Subcutaneous abdominal adipose tissue (tissue), 5 donors: ENCODE data around the gene RAB26.
"Not testable (repeated sequence)": the region's sequence is repeated elsewhere in the genome, so short reads cannot be mapped to it uniquely, and the experiment has no call there.

Experiments used
- H3K27ac ChIP-seq: one replicate; pipeline ENCODE4 v1.7.0; 2013; ENCODE audit warnings: low read depth, mild to moderate bottlenecking, inconsistent platforms, low read length, moderate library complexity
- H3K27me3 ChIP-seq, 5 donors: one replicate each; pipeline ENCODE4 v1.7.0; 2013; ENCODE audit warnings: low read length in 5 of 5, inconsistent platforms in 1 of 5; ENCODE audit not compliant: control insufficient read depth in 5 of 5, insufficient read depth in 4 of 5
- H3K36me3 ChIP-seq, 5 donors: one replicate each; pipeline ENCODE4 v1.7.0; 2013; ENCODE audit warnings: low read length in 5 of 5; ENCODE audit not compliant: control insufficient read depth in 5 of 5, insufficient read depth in 5 of 5
- H3K4me1 ChIP-seq, 5 donors: one replicate each; pipeline ENCODE4 v1.7.0; 2013; ENCODE audit warnings: low read length in 5 of 5, mild to moderate bottlenecking in 3 of 5, moderate library complexity in 1 of 5; ENCODE audit not compliant: control insufficient read depth in 5 of 5, insufficient read depth in 5 of 5
- H3K4me3 ChIP-seq, 5 donors: one replicate each; pipeline ENCODE4 v1.7.0; 2013; ENCODE audit warnings: low read length in 5 of 5, low read depth in 1 of 5
- H3K9ac ChIP-seq, 5 donors: one replicate each; pipeline ENCODE4 v1.7.0; 2013; ENCODE audit warnings: low read length in 5 of 5, mild to moderate bottlenecking in 4 of 5, moderate library complexity in 3 of 5
- H3K9me3 ChIP-seq, 5 donors: one replicate each; pipeline ENCODE4 v1.7.0; 2013; ENCODE audit warnings: low read length in 5 of 5; ENCODE audit not compliant: control insufficient read depth in 5 of 5
- donor health status: healthy.
- donor health status: healthy.
- donor health status: healthy.
- donor health status: healthy.
- donor health status: healthy.

The RAB26 gene

DNA sequence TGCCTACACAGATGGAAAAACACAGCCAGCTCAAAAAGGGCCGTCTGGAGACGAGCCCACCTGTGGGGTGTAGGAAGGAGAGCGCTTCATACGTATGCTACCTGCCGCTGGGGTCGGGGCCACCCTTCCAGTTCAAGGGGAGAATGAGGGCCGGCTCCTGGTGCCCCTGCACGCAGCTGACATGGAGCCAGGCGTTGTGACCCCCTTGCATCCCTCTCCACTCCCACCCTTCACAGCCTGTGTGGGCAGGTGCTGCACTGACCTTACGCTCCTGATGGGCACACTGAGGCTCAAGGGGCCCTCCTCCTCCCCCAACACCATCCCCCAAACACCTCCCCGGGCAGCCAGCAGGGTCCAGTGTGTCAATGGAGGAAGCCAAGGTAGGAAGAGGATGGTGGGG lies 22.8 kb upstream of the RAB26 start:
- not testable (repeated sequence) for H3K27me3 ChIP-seq, H3K9me3 ChIP-seq, H3K36me3 ChIP-seq
- Histone ChIP-seq H3K4me1 (peaks cover 2 to 77% (median 66%) of the 10 kb centered on the region in 5 donors), H3K27ac (peak overlapping the region; percentile 70), H3K9ac (peak overlapping the region in 2 of 5 donors; percentile 30 to 59), H3K4me3 (peak overlapping the region in 1 of 5 donors; percentile 38)

DNA sequence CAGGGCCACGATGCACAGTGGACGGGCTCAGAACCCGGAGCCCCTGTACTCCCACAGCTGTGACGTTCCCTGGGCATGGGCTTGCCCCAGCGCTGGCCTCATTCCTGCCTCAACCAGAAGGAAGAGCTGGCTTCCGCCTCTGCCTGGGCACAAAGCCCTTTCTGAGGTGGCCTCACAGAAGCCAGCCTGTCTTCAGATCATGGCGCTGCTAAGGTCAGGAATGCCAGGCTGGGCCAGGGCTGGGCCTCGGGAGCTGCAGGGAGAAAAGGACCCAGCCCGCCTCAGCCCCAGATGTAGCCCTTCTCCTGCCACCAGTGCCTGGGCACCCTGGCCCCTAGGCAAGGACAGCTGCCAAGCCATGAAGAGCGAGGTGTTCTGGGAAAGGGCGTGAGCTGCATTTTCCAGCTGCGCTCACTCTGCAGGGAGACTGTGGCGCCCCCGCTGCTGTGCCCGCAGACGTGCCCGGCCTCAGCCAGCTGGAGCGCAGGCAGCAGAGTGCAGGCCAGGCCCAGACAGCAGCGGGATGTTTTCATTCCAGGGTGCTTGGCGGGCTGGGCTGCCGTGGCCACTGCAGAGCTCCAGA lies 22.2 kb upstream of the RAB26 start:
- not testable (repeated sequence) for H3K9me3 ChIP-seq, H3K4me3 ChIP-seq, H3K36me3 ChIP-seq, H3K27me3 ChIP-seq
- Histone ChIP-seq H3K9ac (peak overlapping the region in 1 of 5 donors; percentile 35), H3K4me1 (peaks cover 2 to 79% (median 66%) of the 10 kb centered on the region in 5 donors), H3K27ac (peak overlapping the region; percentile 70)

DNA sequence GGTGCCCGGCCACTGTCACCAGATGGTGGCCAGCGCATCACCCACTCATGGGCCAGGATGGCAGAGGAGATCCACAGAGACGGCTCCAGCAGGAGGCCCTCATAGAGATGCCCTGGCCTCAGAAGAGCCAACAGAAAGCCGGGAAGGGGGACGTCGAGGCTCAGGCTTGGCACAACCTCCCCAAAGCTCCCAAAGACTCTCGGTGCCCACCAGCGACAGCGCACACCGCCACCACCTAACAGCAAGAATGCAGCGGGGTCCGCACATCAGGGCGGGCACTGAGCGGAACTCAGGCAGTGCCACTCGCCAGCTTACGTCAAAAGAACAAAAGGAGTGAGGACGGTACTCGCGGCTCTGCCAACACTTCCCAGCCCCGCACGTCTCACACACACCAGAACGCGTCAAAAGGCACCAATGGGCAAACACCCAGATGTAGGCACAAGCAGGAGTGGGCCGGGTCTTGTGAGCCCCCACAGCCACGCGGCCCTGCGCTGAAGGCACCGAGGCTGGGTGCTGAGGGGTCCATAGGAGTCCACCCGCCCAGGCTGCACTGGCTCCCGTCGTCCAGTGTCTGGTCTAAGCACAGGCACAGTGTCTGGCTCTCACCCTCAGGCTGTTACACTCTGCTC lies 21.4 kb upstream of the RAB26 start:
- not testable (repeated sequence) for H3K4me3 ChIP-seq, H3K36me3 ChIP-seq, H3K9me3 ChIP-seq, H3K27me3 ChIP-seq
- H3K4me1 ChIP-seq: peaks cover 2 to 73% (median 61%) of the 10 kb centered on the region in 5 donors
- H3K27ac ChIP-seq: peak overlapping the region; percentile 23
- peak overlapping the region in 1 of 5 donors; percentile 8 for H3K9ac ChIP-seq

DNA sequence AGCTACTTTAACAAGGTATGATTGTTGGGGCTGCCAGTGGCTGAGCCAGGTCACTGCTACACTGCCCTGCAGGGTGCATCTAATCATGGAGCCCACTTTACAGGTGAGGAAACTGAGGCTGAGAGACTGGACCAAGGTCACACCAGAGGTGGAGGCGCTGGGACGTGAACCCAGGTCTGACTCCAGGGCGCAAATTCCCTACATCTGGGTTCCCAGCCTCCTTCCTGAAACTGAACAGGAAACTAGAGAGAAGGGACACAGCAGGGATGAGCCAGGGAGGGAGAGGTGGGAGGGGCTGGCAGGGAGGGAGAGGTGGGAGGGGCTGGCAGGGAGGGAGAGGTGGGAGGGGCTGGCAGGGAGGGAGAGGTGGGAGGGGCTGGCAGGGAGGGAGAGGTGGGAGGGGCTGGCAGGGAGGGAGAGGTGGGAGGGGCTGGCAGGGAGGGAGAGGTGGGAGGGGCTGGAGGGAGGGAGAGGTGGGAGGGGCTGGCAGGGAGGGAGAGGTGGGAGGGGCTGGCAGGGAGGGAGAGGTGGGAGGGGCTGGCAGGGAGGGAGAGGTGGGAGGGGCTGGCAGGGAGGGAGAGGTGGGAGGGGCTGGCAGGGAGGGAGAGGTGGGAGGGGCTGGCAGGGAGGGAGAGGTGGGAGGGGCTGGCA lies 20.7 kb upstream of the RAB26 start:
- H3K27me3 ChIP-seq, H3K9ac ChIP-seq, H3K9me3 ChIP-seq, H3K36me3 ChIP-seq, H3K4me3 ChIP-seq: not testable (repeated sequence)
- H3K27ac ChIP-seq: peak overlapping the region; percentile 23
- H3K4me1 ChIP-seq: peaks cover 0 to 66% (median 60%) of the 10 kb centered on the region in 5 donors

DNA sequence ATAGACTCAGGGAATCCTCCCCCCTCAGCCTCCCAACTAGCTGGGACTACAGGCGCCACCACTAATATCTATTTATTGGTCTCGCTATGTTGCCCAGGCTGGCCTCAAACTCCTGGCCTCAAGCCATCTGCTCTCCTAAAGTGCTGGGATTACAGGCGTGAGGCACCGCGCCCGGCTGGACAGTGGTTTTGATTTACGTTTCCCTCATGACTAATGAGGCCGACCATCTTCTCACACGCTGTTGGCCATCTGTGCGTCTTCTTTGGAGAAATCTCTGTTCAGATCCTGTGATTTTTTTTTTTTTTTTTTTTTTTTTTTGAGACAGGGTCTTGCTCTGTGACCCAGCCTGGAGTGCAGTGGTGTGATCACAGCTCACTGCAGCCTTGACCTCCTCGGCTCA lies 19.2 kb upstream of the RAB26 start:
- not testable (repeated sequence) for H3K4me3 ChIP-seq, H3K27ac ChIP-seq, H3K9ac ChIP-seq, H3K9me3 ChIP-seq, H3K36me3 ChIP-seq, H3K27me3 ChIP-seq
- peaks cover 0 to 61% (median 57%) of the 10 kb centered on the region in 5 donors for H3K4me1 ChIP-seq

DNA sequence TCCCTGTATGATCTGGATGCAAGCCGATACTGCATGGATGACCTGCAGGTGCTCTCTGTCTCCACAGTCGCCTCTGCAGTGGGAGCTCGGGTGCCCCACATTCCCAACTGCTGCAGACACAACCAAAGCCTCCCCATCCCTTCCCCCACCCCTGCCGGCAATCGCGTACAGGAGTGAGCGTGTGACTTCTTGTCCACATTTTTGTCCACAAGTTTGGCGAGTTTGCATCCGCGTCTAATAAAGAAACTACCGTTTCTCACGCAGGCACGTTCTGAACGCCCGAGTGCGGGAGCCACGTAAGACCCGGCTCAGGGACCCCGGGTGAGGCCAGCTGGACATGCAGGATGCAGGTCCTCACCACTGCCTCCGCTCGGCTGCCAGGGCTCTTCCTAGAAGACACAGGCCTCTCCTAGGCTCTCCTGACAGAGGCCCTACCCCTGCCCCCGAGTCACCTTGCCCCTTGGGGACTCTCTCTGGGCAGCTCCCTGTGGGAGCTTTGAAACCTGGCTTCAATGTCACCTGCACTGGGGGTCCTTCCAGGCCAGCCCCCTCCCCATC lies 18.5 kb upstream of the RAB26 start:
- H3K27me3 ChIP-seq, H3K9me3 ChIP-seq, H3K4me3 ChIP-seq, H3K36me3 ChIP-seq, H3K9ac ChIP-seq, H3K27ac ChIP-seq: not testable (repeated sequence)
- peaks cover 0 to 54% (median 50%) of the 10 kb centered on the region in 5 donors for H3K4me1 ChIP-seq

DNA sequence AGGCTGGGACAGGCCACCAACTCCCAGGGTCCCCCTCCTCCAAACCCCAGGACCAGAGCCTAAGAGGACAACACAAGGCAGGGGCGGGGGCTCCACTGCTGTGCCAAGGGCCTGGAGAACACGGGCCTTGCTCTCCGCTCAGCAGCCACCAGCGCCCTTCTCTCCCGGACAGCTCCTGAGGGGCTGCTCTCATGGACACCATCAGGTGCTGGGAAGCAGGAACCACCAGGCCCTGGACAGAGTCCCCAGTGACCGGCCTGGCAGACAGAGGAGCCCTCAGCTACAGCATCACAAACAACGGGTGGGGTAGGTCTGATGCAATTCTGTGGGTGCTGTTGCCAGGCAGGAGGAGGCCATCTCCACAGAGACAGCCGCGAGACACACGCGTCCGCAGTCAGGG lies 14.6 kb upstream of the RAB26 start:
- not testable (repeated sequence) for H3K27ac ChIP-seq, H3K9me3 ChIP-seq, H3K36me3 ChIP-seq, H3K9ac ChIP-seq, H3K27me3 ChIP-seq, H3K4me3 ChIP-seq
- H3K4me1 ChIP-seq: peaks cover 0 to 27% (median 22%) of the 10 kb centered on the region in 5 donors

DNA sequence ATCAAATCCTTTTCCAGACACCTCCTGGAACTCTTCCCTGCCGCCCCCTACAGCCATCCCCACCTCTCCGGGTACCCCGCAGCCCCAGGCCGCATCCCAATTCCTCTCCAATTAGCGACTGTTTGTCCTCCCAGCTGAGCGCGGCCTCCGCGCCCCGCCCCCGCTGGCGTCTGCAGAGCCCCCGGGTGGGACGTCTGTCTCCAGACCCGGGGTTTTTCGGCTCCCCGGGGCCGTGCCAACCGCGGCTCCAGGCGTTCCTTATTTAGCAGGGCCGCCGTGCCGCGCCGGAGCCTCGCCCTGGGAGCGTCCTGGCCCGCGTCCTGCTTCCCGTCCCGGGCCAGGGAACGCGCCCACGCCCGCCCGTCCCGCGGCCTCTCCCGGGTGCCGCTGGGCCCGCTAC lies 13.4 kb upstream of the RAB26 start:
- H3K9me3 ChIP-seq, H3K27ac ChIP-seq, H3K36me3 ChIP-seq, H3K27me3 ChIP-seq, H3K9ac ChIP-seq: not testable (repeated sequence)
- H3K4me3 ChIP-seq: peak overlapping the region; percentile 27 to 57 (median 42)
- peaks cover 0 to 21% (median 13%) of the 10 kb centered on the region in 5 donors for H3K4me1 ChIP-seq

DNA sequence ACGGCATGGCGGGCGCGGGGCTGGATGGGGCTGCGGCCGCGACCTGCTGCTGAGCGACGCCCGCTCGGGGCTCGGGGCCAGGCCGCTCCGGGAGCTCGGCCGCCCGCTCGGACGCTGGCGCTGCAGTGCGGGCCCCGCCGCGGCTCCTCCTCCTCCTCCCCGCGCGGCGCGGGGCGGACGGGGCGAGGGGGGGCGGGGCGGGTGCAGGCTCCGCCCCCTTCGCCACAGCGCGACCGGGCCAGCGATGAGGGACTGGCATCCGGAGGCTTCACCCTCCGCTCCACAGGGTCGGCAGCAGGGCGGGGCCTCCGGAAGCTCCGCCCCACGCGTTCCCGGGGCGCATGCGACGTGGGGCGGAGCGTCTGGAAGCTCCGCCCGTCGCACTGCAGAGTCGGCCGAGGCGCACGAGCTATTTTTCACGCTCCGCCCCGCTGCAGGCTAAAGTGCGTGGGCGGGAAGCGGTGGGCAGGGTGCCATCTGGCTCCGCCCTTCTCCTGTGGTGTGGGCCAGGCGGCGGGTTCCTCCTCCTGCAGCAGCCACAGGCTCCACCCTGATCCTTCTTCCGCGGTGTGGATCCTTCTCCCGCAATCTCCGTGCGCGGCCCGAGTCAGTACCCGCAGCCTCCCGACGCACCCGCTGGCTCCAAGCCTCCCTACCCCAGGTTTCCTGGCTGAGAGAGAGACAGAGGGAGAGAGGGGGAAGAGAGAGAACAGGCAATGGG lies 12.5 kb upstream of the RAB26 start, which contains the start of gene PKD1:
Gene PKD1 (minus strand): TSS at position 129 of the 721 bp plus-strand sequence. CDS start 209 bp downstream, outside the sequence.
- H3K9me3 ChIP-seq, H3K27ac ChIP-seq, H3K36me3 ChIP-seq, H3K27me3 ChIP-seq, H3K9ac ChIP-seq: not testable (repeated sequence)
- Histone ChIP-seq H3K4me3 (peak within 1 kb of the TSS; percentile 37 to 57 (median 44)), H3K4me1 (peaks cover 2 to 12% (median 10%) of the 10 kb centered on the region in 5 donors)
